Measurements from ENCODE around the gene ZNF516.

The ZNF516 gene

DNA sequence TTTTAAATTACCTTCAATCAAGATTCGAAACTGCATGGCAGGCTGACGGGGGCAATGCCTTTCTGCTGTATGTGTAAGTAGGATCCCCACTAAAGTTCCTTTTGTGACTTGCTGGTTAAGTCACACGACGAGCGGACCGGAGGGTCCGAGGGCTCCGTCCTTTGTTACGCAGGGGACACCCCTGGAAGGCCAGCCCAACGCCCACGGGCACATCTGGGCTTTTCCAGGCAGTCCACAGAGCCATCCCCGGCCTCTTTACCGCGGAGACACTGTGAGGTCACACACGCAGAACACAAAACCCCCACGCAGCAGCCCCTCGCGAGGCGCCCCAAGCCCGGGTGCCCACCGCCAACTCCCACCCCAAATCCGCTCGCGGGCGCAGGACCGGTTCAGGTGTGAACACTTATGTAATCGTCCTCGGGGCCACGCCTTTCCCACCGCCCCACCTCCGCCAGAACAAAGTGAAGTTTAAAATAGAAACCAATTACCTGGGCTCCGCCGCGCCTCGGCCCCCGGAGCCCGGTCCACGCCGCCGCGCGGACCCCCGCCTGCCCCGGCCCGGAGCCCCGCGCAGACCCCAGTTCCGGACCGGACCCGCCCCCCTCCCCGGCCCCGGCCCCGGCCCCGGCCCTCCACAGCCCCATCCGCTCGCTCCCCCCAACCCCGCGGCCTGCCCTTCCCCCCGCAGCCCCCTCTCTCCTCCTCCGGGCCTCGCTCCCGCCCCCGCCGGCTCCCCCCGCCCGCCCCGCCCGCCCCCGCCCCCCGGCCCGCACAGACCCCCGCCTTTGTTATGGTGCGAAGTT lies 4.2 kb downstream of the ZNF516 start:
- Histone ChIP-seq H3K4me1 (ENCODE audit: control insufficient read depth in 1 of 2, insufficient read depth in 2 of 2, low read length in 2 of 2) (peaks cover 22 to 24% of the 10 kb centered on the region in 2 donors), H3K27me3 (ENCODE audit: control insufficient read depth in 1 of 2, insufficient read depth in 2 of 2, low read length in 2 of 2) (no peaks in the 10 kb centered on the region), H3K4me3 (ENCODE audit: low read depth in 1 of 2, low read length in 2 of 2) (peak overlapping the region; percentile 77 to 90), H3K9me3 (ENCODE audit: control insufficient read depth in 1 of 2, low read length in 2 of 2) (no peaks in the 10 kb centered on the region), H3K27ac (ENCODE audit: low read depth, low read length) (peak overlapping the region; percentile 66), H3K9ac (ENCODE audit: low read depth in 1 of 2, low read length in 2 of 2) (peak overlapping the region; percentile 71 to 89), H3K36me3 (ENCODE audit: control insufficient read depth in 1 of 2, insufficient read depth in 2 of 2, low read length in 2 of 2) (no peaks in the 10 kb centered on the region)

DNA sequence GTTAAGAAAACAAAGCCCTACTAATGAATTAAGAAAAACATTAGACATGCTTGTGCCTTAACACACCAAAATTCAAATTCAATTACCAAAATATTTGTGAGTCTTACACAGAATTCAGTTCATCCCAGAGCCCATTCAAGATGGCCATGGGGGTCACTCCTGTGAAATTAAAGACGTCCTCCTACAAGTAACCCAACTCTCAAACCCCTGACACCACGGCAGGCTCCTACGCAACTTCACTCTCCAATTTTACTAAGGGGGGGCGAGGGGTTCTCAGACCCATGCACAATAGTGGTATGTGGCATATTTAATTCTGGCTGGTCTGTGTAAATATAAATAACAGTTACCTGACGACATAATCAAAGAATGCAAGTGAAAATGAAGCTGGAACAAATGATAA lies 5.0 kb downstream of the ZNF516 start:
- H3K27ac ChIP-seq (ENCODE audit: low read depth, low read length): no peak overlapping the region
- H3K9ac ChIP-seq (ENCODE audit: low read depth in 1 of 2, low read length in 2 of 2): peak overlapping the region; percentile 71 to 89
- peaks cover 22 to 27% of the 10 kb centered on the region in 2 donors for H3K4me1 ChIP-seq (ENCODE audit: control insufficient read depth in 1 of 2, insufficient read depth in 2 of 2, low read length in 2 of 2)
- peak overlapping the region; percentile 77 to 90 for H3K4me3 ChIP-seq (ENCODE audit: low read depth in 1 of 2, low read length in 2 of 2)
- no peaks in the 10 kb centered on the region for H3K36me3 ChIP-seq (ENCODE audit: control insufficient read depth in 1 of 2, insufficient read depth in 2 of 2, low read length in 2 of 2)
- no peaks in the 10 kb centered on the region for H3K9me3 ChIP-seq (ENCODE audit: control insufficient read depth in 1 of 2, low read length in 2 of 2)
- H3K27me3 ChIP-seq (ENCODE audit: control insufficient read depth in 1 of 2, insufficient read depth in 2 of 2, low read length in 2 of 2): no peaks in the 10 kb centered on the region

- Histone ChIP-seq H3K27ac (ENCODE audit: low read depth, low read length) (no peak overlapping the region), H3K36me3 (ENCODE audit: control insufficient read depth in 1 of 2, insufficient read depth in 2 of 2, low read length in 2 of 2) (no peaks in the 10 kb centered on the region), H3K4me1 (ENCODE audit: control insufficient read depth in 1 of 2, insufficient read depth in 2 of 2, low read length in 2 of 2) (peaks cover 27 to 35% of the 10 kb centered on the region in 2 donors), H3K9ac (ENCODE audit: low read depth in 1 of 2, low read length in 2 of 2) (no peak overlapping the region), H3K4me3 (ENCODE audit: low read depth in 1 of 2, low read length in 2 of 2) (no peak overlapping the region), H3K9me3 (ENCODE audit: control insufficient read depth in 1 of 2, low read length in 2 of 2) (no peaks in the 10 kb centered on the region), H3K27me3 (ENCODE audit: control insufficient read depth in 1 of 2, insufficient read depth in 2 of 2, low read length in 2 of 2) (no peaks in the 10 kb centered on the region)
These were observed 6.0 kb downstream of the ZNF516 start for GRCh38 chr18:76489081-76489480.

DNA sequence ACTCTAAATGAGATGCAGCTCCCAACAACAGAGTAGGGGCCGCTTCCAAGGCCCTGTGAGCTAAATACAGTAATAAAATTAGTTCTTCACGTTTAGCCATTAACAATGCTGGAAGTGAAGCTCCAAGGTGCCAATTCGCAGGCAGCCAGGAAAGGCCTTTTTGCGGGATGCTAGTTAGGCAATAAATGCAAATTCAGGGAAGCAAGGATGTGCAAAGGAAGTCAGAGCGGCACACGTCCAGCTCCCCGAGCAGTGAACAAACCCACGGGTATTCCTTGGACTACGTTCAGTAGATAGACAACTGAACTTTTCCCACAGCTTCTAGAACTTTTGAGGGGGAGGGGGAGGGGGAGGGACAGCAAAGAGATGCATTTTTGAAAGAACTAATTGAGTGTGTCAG lies 6.9 kb downstream of the ZNF516 start:
- peaks cover 36 to 42% of the 10 kb centered on the region in 2 donors for H3K4me1 ChIP-seq (ENCODE audit: control insufficient read depth in 1 of 2, insufficient read depth in 2 of 2, low read length in 2 of 2)
- H3K9me3 ChIP-seq (ENCODE audit: control insufficient read depth in 1 of 2, low read length in 2 of 2): no peaks in the 10 kb centered on the region
- H3K27me3 ChIP-seq (ENCODE audit: control insufficient read depth in 1 of 2, insufficient read depth in 2 of 2, low read length in 2 of 2): no peaks in the 10 kb centered on the region
- no peak overlapping the region for H3K27ac ChIP-seq (ENCODE audit: low read depth, low read length)
- no peaks in the 10 kb centered on the region for H3K36me3 ChIP-seq (ENCODE audit: control insufficient read depth in 1 of 2, insufficient read depth in 2 of 2, low read length in 2 of 2)
- H3K4me3 ChIP-seq (ENCODE audit: low read depth in 1 of 2, low read length in 2 of 2): no peak overlapping the region
- H3K9ac ChIP-seq (ENCODE audit: low read depth in 1 of 2, low read length in 2 of 2): no peak overlapping the region

DNA sequence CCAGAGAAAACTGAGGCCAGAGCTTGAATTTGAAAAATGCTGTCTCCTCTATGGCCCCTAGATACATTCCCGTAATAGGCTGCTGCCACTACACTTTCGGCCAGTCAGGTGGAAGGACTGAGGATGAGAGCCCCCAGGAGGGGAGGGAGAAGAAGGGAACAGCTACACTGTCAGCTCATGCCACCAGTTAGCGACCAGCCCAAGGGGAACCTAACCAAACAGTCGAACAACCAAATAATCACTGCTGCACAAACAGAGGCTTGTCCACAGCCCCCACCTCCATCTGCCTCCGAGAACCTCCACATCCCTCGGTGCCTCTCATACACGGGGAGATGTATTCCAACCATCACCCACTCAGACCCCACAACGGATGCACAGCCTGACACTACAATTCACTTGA lies 7.3 kb downstream of the ZNF516 start:
- Histone ChIP-seq H3K9me3 (ENCODE audit: control insufficient read depth in 1 of 2, low read length in 2 of 2) (no peaks in the 10 kb centered on the region), H3K9ac (ENCODE audit: low read depth in 1 of 2, low read length in 2 of 2) (no peak overlapping the region), H3K36me3 (ENCODE audit: control insufficient read depth in 1 of 2, insufficient read depth in 2 of 2, low read length in 2 of 2) (no peaks in the 10 kb centered on the region), H3K4me1 (ENCODE audit: control insufficient read depth in 1 of 2, insufficient read depth in 2 of 2, low read length in 2 of 2) (peaks cover 40 to 45% of the 10 kb centered on the region in 2 donors), H3K27ac (ENCODE audit: low read depth, low read length) (no peak overlapping the region), H3K27me3 (ENCODE audit: control insufficient read depth in 1 of 2, insufficient read depth in 2 of 2, low read length in 2 of 2) (no peaks in the 10 kb centered on the region), H3K4me3 (ENCODE audit: low read depth in 1 of 2, low read length in 2 of 2) (no peak overlapping the region)

DNA sequence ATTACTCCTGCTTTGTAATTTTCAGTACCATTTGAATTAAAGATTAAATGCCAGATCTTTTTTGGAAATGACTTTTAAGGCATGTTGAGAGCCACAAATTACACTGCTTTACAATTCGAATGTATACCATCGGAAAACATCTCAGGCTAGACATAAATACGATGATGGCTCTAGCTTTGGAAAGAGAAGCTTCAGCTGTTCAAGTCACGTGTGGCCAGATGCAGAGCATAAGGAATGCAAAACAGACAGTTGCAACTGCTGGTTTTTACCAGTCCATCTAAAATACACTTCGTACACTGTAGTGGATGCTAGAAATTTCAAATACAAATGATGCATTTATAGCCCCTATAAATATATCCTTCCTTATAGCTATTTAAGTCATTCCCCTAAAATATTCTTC lies 8.0 kb downstream of the ZNF516 start:
- H3K27me3 ChIP-seq (ENCODE audit: control insufficient read depth in 1 of 2, insufficient read depth in 2 of 2, low read length in 2 of 2): no peaks in the 10 kb centered on the region
- no peaks in the 10 kb centered on the region for H3K9me3 ChIP-seq (ENCODE audit: control insufficient read depth in 1 of 2, low read length in 2 of 2)
- no peaks in the 10 kb centered on the region for H3K36me3 ChIP-seq (ENCODE audit: control insufficient read depth in 1 of 2, insufficient read depth in 2 of 2, low read length in 2 of 2)
- no peak overlapping the region for H3K27ac ChIP-seq (ENCODE audit: low read depth, low read length)
- no peak overlapping the region for H3K9ac ChIP-seq (ENCODE audit: low read depth in 1 of 2, low read length in 2 of 2)
- peaks cover 39 to 45% of the 10 kb centered on the region in 2 donors for H3K4me1 ChIP-seq (ENCODE audit: control insufficient read depth in 1 of 2, insufficient read depth in 2 of 2, low read length in 2 of 2)
- no peak overlapping the region for H3K4me3 ChIP-seq (ENCODE audit: low read depth in 1 of 2, low read length in 2 of 2)

DNA sequence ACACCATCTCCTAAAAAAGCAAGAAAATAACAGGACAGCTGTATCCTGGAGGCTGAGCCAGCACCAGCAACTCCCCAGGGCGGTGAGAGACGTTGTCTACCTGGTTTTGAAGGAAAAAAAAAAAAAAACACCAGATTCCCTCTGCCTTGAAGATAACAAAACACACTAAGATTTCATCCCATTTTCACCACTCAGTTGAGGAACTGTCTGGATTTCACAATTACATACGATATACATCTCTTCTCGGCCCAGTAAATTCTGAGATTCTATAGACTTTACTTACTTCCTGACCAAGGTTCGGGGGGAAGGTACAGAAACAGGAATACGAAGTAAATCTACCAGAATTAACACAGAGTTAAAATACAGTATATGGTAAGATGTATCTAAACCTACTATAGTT lies 8.5 kb downstream of the ZNF516 start:
- Histone ChIP-seq H3K9ac (ENCODE audit: low read depth in 1 of 2, low read length in 2 of 2) (no peak overlapping the region), H3K9me3 (ENCODE audit: control insufficient read depth in 1 of 2, low read length in 2 of 2) (no peaks in the 10 kb centered on the region), H3K4me3 (ENCODE audit: low read depth in 1 of 2, low read length in 2 of 2) (no peak overlapping the region), H3K4me1 (ENCODE audit: control insufficient read depth in 1 of 2, insufficient read depth in 2 of 2, low read length in 2 of 2) (peaks cover 35 to 45% of the 10 kb centered on the region in 2 donors), H3K27me3 (ENCODE audit: control insufficient read depth in 1 of 2, insufficient read depth in 2 of 2, low read length in 2 of 2) (no peaks in the 10 kb centered on the region), H3K27ac (ENCODE audit: low read depth, low read length) (no peak overlapping the region), H3K36me3 (ENCODE audit: control insufficient read depth in 1 of 2, insufficient read depth in 2 of 2, low read length in 2 of 2) (no peaks in the 10 kb centered on the region)

GRCh38 chr18:76486038-76486437 lies 9.0 kb downstream of the ZNF516 start:
- H3K27me3 ChIP-seq (ENCODE audit: control insufficient read depth in 1 of 2, insufficient read depth in 2 of 2, low read length in 2 of 2): no peaks in the 10 kb centered on the region
- no peaks in the 10 kb centered on the region for H3K9me3 ChIP-seq (ENCODE audit: control insufficient read depth in 1 of 2, low read length in 2 of 2)
- no peak overlapping the region for H3K27ac ChIP-seq (ENCODE audit: low read depth, low read length)
- H3K36me3 ChIP-seq (ENCODE audit: control insufficient read depth in 1 of 2, insufficient read depth in 2 of 2, low read length in 2 of 2): peaks cover 0 to 3% of the 10 kb centered on the region in 2 donors
- peaks cover 35 to 45% of the 10 kb centered on the region in 2 donors for H3K4me1 ChIP-seq (ENCODE audit: control insufficient read depth in 1 of 2, insufficient read depth in 2 of 2, low read length in 2 of 2)
- no peak overlapping the region for H3K4me3 ChIP-seq (ENCODE audit: low read depth in 1 of 2, low read length in 2 of 2)
- no peak overlapping the region for H3K9ac ChIP-seq (ENCODE audit: low read depth in 1 of 2, low read length in 2 of 2)

GRCh38 chr18:76484749-76485387 lies 10.2 kb downstream of the ZNF516 start:
- Histone ChIP-seq H3K36me3 (ENCODE audit: control insufficient read depth in 1 of 2, insufficient read depth in 2 of 2, low read length in 2 of 2) (peaks cover 0 to 3% of the 10 kb centered on the region in 2 donors), H3K4me1 (ENCODE audit: control insufficient read depth in 1 of 2, insufficient read depth in 2 of 2, low read length in 2 of 2) (peaks cover 28 to 38% of the 10 kb centered on the region in 2 donors), H3K9ac (ENCODE audit: low read depth in 1 of 2, low read length in 2 of 2) (no peak overlapping the region), H3K9me3 (ENCODE audit: control insufficient read depth in 1 of 2, low read length in 2 of 2) (no peaks in the 10 kb centered on the region), H3K4me3 (ENCODE audit: low read depth in 1 of 2, low read length in 2 of 2) (no peak overlapping the region), H3K27me3 (ENCODE audit: control insufficient read depth in 1 of 2, insufficient read depth in 2 of 2, low read length in 2 of 2) (no peaks in the 10 kb centered on the region), H3K27ac (ENCODE audit: low read depth, low read length) (no peak overlapping the region)

- Histone ChIP-seq H3K36me3 (ENCODE audit: control insufficient read depth in 1 of 2, insufficient read depth in 2 of 2, low read length in 2 of 2) (peaks cover 0 to 3% of the 10 kb centered on the region in 2 donors), H3K9me3 (ENCODE audit: control insufficient read depth in 1 of 2, low read length in 2 of 2) (no peaks in the 10 kb centered on the region), H3K4me3 (ENCODE audit: low read depth in 1 of 2, low read length in 2 of 2) (no peak overlapping the region), H3K27me3 (ENCODE audit: control insufficient read depth in 1 of 2, insufficient read depth in 2 of 2, low read length in 2 of 2) (no peaks in the 10 kb centered on the region), H3K9ac (ENCODE audit: low read depth in 1 of 2, low read length in 2 of 2) (no peak overlapping the region), H3K4me1 (ENCODE audit: control insufficient read depth in 1 of 2, insufficient read depth in 2 of 2, low read length in 2 of 2) (peaks cover 25 to 32% of the 10 kb centered on the region in 2 donors), H3K27ac (ENCODE audit: low read depth, low read length) (no peak overlapping the region)
These were observed 11.3 kb downstream of the ZNF516 start for GRCh38 chr18:76483780-76484179.
